HUES6 (cell line): ENCODE data around the gene ENOX1.

Experiments used
- H3K27ac ChIP-seq: 2 replicates; pipeline ENCODE4 v1.7.0; 2013; ENCODE audit warnings: low read depth, mild to moderate bottlenecking, low read length, inconsistent platforms
- H3K27me3 ChIP-seq: 2 replicates; pipeline ENCODE4 v1.6.1; 2013; ENCODE audit warnings: low read length; ENCODE audit not compliant: control insufficient read depth, insufficient read depth
- H3K36me3 ChIP-seq: 2 replicates; pipeline ENCODE4 v1.6.1; 2013; ENCODE audit warnings: low read length; ENCODE audit not compliant: control insufficient read depth, insufficient read depth
- H3K4me1 ChIP-seq: 2 replicates; pipeline ENCODE4 v1.6.1; 2013; ENCODE audit warnings: low read length; ENCODE audit not compliant: control insufficient read depth, insufficient read depth
- H3K4me3 ChIP-seq: 2 replicates; pipeline ENCODE4 v1.5.1; 2013; ENCODE audit warnings: low read depth, low read length
- H3K9ac ChIP-seq: one replicate; pipeline ENCODE4 v1.6.1; 2013; ENCODE audit warnings: mild to moderate bottlenecking, low read length
- H3K9me3 ChIP-seq: 2 replicates; pipeline ENCODE4 v1.6.1; 2013; ENCODE audit warnings: low read depth, low read length; ENCODE audit not compliant: control insufficient read depth, insufficient read depth

Gene ENOX1

DNA sequence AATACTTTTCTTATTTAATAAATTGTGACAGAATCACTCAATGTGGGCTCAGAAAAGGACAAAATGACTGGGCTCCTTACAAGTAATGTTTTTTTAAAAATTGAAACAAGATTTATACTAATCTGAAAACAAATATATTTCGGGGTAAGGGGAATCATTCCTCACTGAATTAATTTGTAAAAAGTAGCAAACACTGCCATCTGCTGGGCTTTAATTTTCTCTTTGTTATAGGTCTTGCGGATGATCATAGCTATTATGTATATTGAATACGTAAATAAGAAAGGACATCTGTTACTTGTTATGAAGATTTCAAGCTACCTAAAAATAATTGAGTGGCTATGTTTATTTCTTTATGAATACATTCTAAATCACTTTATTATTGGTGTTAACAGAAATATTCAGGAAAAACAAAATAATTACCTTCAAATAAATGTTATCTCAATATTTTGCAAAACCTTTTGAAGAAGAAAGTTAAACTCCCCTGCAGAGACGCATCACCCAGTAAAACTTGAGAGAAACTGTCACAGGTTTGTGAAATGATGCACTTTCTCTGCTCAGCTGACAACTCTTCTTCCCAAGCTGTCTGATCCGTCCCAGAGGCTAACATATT, 17.8 kb upstream of the ENOX1 start:
- Histone ChIP-seq H3K27me3 (no peaks in the 10 kb centered on the region), H3K27ac (no peak overlapping the region), H3K9me3 (no peaks in the 10 kb centered on the region), H3K4me1 (peaks cover 12% of the 10 kb centered on the region), H3K9ac (no peak overlapping the region), H3K4me3 (no peak overlapping the region), H3K36me3 (no peaks in the 10 kb centered on the region)

DNA sequence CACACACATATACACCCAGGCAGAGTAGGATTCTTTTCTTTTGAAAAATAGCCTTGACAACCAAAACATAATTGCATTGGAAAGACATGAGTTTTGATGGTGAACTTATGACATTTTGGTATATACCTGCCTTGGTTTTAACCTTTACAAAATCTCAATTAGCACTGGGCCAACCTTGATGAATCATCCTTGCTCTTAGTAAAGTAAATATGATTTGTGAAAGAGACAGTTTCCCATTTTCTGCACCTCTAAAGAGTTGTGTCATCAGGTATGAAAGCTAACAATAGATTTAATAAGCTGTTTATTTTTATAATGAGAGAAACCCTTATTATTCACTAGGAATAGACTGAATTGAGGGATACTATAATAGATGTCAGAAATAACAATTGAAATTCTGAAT, 15.7 kb upstream of the ENOX1 start:
- peaks cover 12% of the 10 kb centered on the region for H3K4me1 ChIP-seq
- H3K27me3 ChIP-seq = no peaks in the 10 kb centered on the region

GRCh38 chr13:43800828-43801227, 14.1 kb upstream of the ENOX1 start:
- Histone ChIP-seq H3K9me3 (no peaks in the 10 kb centered on the region), H3K27me3 (no peaks in the 10 kb centered on the region), H3K4me3 (no peak overlapping the region), H3K4me1 (peaks cover 10% of the 10 kb centered on the region), H3K36me3 (no peaks in the 10 kb centered on the region), H3K9ac (no peak overlapping the region), H3K27ac (no peak overlapping the region)

More for the DNA sequence above, 15.7 kb upstream of the ENOX1 start:
- no peaks in the 10 kb centered on the region for H3K36me3 ChIP-seq
- no peak overlapping the region for H3K4me3 ChIP-seq
- no peaks in the 10 kb centered on the region for H3K9me3 ChIP-seq
- H3K9ac ChIP-seq = no peak overlapping the region
- no peak overlapping the region for H3K27ac ChIP-seq

- no peaks in the 10 kb centered on the region for H3K4me1 ChIP-seq
- H3K4me3 ChIP-seq = no peak overlapping the region
- H3K9me3 ChIP-seq = no peaks in the 10 kb centered on the region
- H3K27me3 ChIP-seq = no peaks in the 10 kb centered on the region
- H3K27ac ChIP-seq = no peak overlapping the region
- H3K36me3 ChIP-seq = no peaks in the 10 kb centered on the region
- no peak overlapping the region for H3K9ac ChIP-seq
These were observed 12.4 kb upstream of the ENOX1 start for GRCh38 chr13:43799191-43799590.

DNA sequence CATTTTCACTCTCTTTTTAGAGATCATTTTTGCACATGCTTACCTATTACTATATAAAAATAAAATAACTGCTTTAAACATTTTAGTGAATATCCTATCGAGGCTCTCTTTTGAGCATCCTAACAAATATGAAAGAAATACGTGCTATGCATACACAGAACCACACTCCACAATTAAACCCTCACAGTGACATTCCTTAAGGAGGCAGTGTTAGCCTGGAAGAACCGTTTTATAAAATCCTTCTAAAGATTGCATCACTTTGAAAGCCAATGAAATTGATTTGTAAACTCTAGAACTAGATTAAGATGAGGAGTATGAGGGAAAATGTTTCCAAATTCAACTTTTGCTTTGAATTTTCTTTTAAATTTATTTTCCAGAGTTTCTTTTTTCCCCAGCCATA, 11.1 kb upstream of the ENOX1 start:
- Histone ChIP-seq H3K27ac (no peak overlapping the region), H3K27me3 (no peaks in the 10 kb centered on the region)

GRCh38 chr13:43797159-43797558, 10.4 kb upstream of the ENOX1 start:
- Histone ChIP-seq H3K27me3 (no peaks in the 10 kb centered on the region), H3K4me1 (no peaks in the 10 kb centered on the region), H3K9me3 (no peaks in the 10 kb centered on the region), H3K36me3 (no peaks in the 10 kb centered on the region), H3K27ac (no peak overlapping the region), H3K9ac (no peak overlapping the region), H3K4me3 (no peak overlapping the region)

More for the DNA sequence above, 11.1 kb upstream of the ENOX1 start:
- Histone ChIP-seq H3K4me3 (no peak overlapping the region), H3K9me3 (no peaks in the 10 kb centered on the region), H3K9ac (no peak overlapping the region), H3K4me1 (no peaks in the 10 kb centered on the region), H3K36me3 (no peaks in the 10 kb centered on the region)

DNA sequence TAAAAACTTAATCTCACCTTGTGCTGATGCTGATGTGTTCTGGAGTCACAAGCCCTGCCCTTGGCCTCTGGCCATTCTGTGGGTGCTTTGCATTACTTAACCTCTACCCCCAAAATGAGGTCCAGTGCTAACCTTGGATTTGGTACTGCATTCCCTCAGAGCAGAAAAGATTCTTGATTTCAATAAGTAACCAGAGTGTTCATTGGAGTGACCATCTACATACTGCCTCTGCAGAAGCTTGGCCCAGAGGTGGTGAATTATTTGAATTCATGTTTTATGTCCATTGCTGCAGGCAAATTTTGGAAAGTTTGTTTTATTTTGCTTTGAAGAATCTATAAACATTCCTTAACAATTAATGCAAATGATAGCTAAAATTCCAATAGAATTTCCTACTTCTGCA, 7.6 kb upstream of the ENOX1 start:
- Histone ChIP-seq H3K27me3 (no peaks in the 10 kb centered on the region; the same call in 1 of the 2 replicates), H3K27ac (no peak overlapping the region), H3K36me3 (no peaks in the 10 kb centered on the region), H3K9ac (no peak overlapping the region), H3K4me3 (no peak overlapping the region), H3K4me1 (no peaks in the 10 kb centered on the region), H3K9me3 (no peaks in the 10 kb centered on the region)

- H3K27ac ChIP-seq = no peak overlapping the region
- H3K9me3 ChIP-seq = no peaks in the 10 kb centered on the region
- peaks cover 16% of the 10 kb centered on the region for H3K27me3 ChIP-seq
- H3K4me1 ChIP-seq = peaks cover 6% of the 10 kb centered on the region; the same call in 1 of the 2 replicates
- H3K9ac ChIP-seq = no peak overlapping the region
- H3K4me3 ChIP-seq = no peak overlapping the region
- H3K36me3 ChIP-seq = no peaks in the 10 kb centered on the region
These were observed 5.5 kb upstream of the ENOX1 start for GRCh38 chr13:43792076-43792881.

DNA sequence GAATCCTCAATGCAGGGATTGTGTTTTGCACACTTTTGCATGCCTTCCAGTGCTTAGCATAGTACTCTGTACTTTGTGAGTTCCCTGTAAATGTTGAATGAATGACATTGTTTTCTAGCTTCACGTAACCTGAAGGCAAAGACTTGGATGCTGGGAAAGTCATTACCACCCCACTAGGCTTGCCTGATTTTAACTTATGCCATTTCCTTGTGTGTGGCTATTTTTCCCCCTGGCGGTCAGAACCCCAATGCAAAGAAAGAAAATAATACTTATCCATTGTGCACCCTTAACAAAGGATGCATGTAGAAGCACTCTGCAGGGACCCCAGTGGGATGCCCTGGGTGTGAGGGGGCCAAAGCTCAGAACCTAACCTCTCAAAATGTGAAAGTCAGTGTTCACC, 1.2 kb upstream of the ENOX1 start:
- Histone ChIP-seq H3K9ac (no peak overlapping the region), H3K36me3 (no peaks in the 10 kb centered on the region), H3K4me3 (peak overlapping the region; percentile 68; the same call in 1 of the 2 replicates), H3K9me3 (no peaks in the 10 kb centered on the region), H3K4me1 (peaks cover 6% of the 10 kb centered on the region; the same call in 1 of the 2 replicates), H3K27ac (no peak overlapping the region), H3K27me3 (peaks cover 52% of the 10 kb centered on the region)

DNA sequence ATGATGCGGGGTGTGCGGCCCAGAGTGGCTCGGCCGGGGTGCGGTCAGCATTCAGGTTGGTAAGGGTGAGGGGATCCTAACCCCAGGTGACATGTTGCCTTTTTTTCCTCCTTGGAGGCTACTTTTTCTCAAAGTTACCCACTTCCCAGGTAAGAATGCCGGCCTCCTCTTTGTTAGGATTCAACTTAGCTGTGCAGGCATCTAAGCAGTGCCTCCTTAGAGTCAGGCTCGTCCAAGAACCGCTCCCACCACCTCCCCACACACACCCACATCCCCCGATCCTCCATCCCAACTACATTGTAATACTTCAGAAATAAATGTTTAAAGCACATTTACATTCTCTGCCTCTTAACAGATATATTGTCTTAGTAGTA, 733 bp upstream of the ENOX1 start:
- H3K4me1 ChIP-seq = peaks cover 6% of the 10 kb centered on the region; the same call in 1 of the 2 replicates
- H3K9ac ChIP-seq = peak overlapping the region; percentile 62
- H3K27ac ChIP-seq = no peak overlapping the region
- no peaks in the 10 kb centered on the region for H3K9me3 ChIP-seq
- peak overlapping the region; percentile 68 for H3K4me3 ChIP-seq
- no peaks in the 10 kb centered on the region for H3K36me3 ChIP-seq
- H3K27me3 ChIP-seq = peaks cover 57% of the 10 kb centered on the region

DNA sequence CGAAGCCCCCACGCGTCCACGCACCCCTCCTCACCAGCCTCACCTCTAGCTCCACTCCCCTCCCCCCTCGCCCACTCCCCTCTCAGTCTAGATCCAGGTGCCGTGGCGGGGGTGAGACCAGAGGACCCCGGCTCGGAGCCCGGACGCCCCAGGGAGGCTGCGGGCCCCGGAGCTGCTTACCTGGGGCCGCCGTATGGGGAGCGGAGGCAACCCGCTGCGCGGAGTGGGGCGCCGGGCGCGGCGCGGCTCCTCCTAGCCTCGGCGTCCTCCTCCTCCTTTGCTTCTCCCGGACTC, 353 bp downstream of the ENOX1 start:
- Histone ChIP-seq H3K9ac (peak overlapping the region; percentile 29), H3K9me3 (no peaks in the 10 kb centered on the region), H3K4me3 (peak overlapping the region; percentile 68), H3K27ac (no peak overlapping the region), H3K4me1 (peaks cover 6% of the 10 kb centered on the region; the same call in 1 of the 2 replicates), H3K36me3 (no peaks in the 10 kb centered on the region), H3K27me3 (peaks cover 67% of the 10 kb centered on the region)
